GM10248 (cell line): Measurements from ENCODE around the gene ANKMY1.
A peak's percentile ranks its signal among the peaks of the same experiment; 100 is the strongest.

Source experiments
- CTCF ChIA-PET: fragments of 300-600 bp; sonication (Branson Sonifier 250); formaldehyde crosslinking; extraction: SDS; loops from one replicate; lab custom pipeline; 2021; ENCODE audit warnings: antibody characterized with exemption; lab: Yijun Ruan, JAX
- POLR2A ChIA-PET: fragments of 350-650 bp; sonication (Branson Sonifier 250); formaldehyde crosslinking; extraction: SDS; loops from one replicate; lab custom pipeline; 2020; ENCODE audit warnings: antibody characterized with exemption; lab: Yijun Ruan, JAX
- DNase-seq: peaks from one replicate; pipeline ENCODE4 v3.0.0; 2012; ENCODE audit errors: extremely low spot score
- TF ChIP-seq, protein P1 (sequence below): IDR thresholded peaks from 2 replicates; pipeline ENCODE4 v1.5.1; 2012; ENCODE audit warnings: mild to moderate bottlenecking, low read depth; ENCODE audit errors: extremely low read depth, missing control alignments, control extremely low read depth

The ANKMY1 gene

DNA sequence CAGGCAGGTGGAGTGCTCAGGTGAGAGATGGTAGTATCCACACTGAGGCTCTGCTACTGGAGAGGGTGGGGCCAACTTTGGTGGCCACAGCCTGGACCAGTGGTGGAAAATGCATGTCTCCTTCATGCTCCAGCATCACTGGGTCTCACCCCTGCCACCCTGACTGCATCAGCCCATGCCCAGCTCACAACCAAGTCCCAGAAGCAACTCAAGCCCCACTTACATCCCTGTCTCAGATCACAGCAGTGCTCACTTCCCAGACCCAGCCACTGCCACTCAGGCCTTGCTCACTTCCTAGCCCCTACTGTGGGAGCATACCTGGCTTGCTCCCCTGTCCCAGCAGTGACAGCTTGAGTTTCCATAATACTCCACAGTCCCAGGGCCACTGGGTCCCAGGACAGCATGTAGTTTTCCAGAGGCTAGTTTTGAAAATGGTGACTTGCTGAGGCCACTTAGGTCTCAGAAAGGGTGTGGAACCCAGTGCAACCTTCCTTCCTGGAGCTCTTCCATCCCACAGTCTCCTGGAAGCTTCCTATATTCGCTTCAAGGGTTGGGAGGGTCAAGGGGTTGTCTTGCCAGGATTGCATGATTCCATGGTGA lies 63.5 kb downstream of the ANKMY1 start:
- TF ChIP-seq, protein P1, sequence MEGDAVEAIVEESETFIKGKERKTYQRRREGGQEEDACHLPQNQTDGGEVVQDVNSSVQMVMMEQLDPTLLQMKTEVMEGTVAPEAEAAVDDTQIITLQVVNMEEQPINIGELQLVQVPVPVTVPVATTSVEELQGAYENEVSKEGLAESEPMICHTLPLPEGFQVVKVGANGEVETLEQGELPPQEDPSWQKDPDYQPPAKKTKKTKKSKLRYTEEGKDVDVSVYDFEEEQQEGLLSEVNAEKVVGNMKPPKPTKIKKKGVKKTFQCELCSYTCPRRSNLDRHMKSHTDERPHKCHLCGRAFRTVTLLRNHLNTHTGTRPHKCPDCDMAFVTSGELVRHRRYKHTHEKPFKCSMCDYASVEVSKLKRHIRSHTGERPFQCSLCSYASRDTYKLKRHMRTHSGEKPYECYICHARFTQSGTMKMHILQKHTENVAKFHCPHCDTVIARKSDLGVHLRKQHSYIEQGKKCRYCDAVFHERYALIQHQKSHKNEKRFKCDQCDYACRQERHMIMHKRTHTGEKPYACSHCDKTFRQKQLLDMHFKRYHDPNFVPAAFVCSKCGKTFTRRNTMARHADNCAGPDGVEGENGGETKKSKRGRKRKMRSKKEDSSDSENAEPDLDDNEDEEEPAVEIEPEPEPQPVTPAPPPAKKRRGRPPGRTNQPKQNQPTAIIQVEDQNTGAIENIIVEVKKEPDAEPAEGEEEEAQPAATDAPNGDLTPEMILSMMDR, result no peak
- CTCF ChIA-PET, result interaction anchor here (1.4 to 5.4 kb wide), 2 partner anchors 14 to 19 kb away, joined by 4 to 35 read pairs; no protein-coding TSS in a partner anchor
- peak; percentile 5 for DNase-seq
- POLR2A ChIA-PET, result no interaction called here

DNA sequence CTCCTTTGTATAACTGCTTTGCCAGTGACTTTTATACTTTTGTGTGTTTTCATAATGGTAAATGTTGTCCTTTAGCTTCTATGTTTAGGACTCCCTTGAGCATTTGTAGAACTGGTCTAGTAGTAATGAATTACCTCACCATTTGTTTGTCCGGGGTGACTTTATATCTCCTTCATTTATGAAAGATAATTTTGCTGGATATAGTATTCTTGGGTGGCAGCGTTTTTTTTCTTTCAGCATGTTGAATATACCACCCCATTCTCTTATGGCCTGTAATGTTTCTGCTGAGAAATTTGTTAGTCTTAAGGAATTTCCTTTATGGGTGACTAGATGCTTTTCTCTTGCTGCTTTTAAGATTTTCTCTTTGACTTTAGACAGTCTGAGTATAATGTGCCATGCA lies 66.3 kb downstream of the ANKMY1 start:
- CTCF ChIA-PET, result interaction anchor here (1.0 kb wide), 1 partner anchor 23 kb away, joined by 3 read pairs; no protein-coding TSS in a partner anchor
- DNase-seq, result no peak
- POLR2A ChIA-PET, result no interaction called here
- TF ChIP-seq, protein P1, result no peak

DNA sequence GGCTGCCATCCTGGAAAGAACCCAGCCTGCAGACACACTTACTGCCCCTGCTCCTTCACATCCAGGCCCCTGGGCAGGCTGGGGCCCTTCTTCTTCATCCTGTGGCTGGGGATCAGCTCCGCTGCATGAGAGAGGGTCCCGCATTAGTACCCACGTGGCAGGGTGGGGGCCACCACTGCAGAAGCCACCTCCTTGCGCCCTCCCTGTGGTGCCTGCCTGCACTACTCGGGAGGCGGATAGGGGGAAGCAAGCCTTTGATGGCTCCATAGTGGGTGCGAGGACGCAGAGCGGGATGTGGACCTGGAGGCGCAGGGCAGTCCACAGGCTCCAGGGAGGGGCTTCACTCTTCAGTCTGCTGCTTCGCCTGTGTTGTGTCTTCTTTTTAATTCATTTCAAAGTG lies 75.6 kb downstream of the ANKMY1 start:
- TF ChIP-seq, protein P1, result no peak
- POLR2A ChIA-PET, result no interaction called here
- CTCF ChIA-PET, result no interaction called here
- DNase-seq, result no peak

DNA sequence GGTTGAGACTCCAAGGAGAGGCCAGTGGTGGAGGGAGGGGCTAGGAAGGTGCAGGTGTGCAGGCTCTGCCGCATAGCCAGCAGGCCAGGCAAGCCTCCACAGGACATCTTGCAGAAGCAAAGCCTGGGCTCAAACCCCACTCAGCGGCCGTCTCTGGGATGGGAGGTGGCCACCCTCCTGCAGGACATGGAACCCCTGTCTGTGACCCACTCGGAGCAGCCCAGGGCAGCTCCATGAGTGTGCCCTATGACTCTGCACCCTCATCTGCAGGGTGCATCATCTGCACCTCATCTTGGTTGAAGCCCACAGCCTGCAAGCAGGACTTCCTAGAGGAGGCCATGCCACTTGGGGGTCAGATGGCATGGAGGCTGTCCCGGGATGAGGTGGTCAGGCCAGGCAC lies 76.1 kb downstream of the ANKMY1 start:
- TF ChIP-seq, protein P1, result no peak
- CTCF ChIA-PET, result no interaction called here
- DNase-seq, result no peak
- POLR2A ChIA-PET, result no interaction called here

DNA sequence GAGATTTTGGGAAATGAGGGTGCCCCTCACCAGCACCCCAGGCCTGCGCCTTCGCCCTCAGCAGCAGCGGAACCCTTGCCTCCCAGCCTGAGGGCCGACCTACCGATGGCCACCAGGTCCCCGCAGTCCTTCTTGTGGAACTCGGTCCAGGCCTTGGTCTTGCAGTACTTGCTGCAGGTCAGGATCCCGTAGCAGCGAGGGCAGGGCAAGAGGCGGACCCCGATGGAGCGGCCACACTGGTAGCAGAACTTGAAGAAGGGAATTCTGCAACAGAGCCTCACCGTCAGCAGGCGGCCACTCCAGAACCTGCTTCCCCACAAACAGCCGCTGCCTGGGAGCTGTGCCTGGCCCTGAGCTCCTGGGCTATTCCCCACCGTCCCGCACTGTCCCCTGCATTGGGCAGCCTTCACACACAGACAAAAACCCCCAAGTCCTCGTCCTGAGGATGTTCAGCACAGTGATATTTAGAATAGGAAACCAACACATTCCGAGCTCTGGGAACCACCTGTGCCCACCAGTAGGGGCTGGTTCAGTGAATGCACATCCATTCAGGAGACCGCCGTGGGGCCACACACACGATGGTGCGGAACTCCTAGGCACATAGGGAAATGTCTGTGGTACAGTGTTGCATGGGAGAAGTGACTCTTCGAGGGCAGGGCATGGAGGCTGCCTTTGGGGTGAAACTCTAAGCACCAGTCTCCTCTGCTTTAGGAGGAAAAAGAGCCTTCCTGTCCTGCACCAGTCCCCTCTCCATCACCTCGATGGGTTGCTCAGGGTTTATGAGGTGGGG lies 76.8 kb downstream of the ANKMY1 start:
- TF ChIP-seq, protein P1, result no peak
- CTCF ChIA-PET, result no interaction called here
- POLR2A ChIA-PET, result no interaction called here
- no peak for DNase-seq

DNA sequence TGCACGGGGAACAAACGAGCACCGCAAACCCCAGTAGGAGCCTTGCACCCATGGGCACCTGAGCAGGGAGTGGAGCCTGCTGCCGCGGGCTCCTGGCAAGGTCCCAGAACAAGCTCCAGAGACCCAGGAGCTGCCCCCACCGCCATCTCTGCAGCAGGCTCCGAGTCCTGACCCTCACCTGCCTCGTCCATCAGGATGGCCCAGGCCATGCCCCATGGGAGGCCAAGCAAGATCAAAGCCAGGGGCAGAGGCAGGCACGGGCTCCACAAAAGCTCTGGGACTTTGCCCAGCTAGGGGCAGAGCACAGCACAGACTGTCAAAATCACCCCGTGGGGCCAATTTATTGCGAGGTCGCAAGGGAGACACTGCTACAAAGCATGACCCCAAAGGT lies 78.7 kb downstream of the ANKMY1 start:
- no peak for DNase-seq
- ChIA-PET CTCF (no interaction called here), POLR2A (no interaction called here)
- TF ChIP-seq, protein P1, result no peak
